Lower leg skin (tissue), 3 donors: ENCODE results near the gene GLT6D1.

Experiments used
- POLR2A ChIP-seq, 2 donors: fragments of 450-650 bp; IDR thresholded peaks; one replicate each; pipeline ENCODE4 v1.6.1; 2016 to 2017; ENCODE audit warnings: antibody characterized with exemption in 2 of 2, mild to moderate bottlenecking in 1 of 2, moderate library complexity in 1 of 2
- TF ChIP-seq, protein P1 (sequence below), 3 donors: fragments of 450-650 bp; IDR thresholded peaks; one replicate each; pipeline ENCODE4 v1.5.1; 2016; ENCODE audit warnings: antibody characterized with exemption in 3 of 3, mild to moderate bottlenecking in 3 of 3, moderate library complexity in 2 of 3

- TF ChIP-seq, protein P1, sequence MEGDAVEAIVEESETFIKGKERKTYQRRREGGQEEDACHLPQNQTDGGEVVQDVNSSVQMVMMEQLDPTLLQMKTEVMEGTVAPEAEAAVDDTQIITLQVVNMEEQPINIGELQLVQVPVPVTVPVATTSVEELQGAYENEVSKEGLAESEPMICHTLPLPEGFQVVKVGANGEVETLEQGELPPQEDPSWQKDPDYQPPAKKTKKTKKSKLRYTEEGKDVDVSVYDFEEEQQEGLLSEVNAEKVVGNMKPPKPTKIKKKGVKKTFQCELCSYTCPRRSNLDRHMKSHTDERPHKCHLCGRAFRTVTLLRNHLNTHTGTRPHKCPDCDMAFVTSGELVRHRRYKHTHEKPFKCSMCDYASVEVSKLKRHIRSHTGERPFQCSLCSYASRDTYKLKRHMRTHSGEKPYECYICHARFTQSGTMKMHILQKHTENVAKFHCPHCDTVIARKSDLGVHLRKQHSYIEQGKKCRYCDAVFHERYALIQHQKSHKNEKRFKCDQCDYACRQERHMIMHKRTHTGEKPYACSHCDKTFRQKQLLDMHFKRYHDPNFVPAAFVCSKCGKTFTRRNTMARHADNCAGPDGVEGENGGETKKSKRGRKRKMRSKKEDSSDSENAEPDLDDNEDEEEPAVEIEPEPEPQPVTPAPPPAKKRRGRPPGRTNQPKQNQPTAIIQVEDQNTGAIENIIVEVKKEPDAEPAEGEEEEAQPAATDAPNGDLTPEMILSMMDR (IDR thresholded peaks at IDR 0.05), result no peak
- TF ChIP-seq POLR2A (IDR thresholded peaks at IDR 0.05), result no peak
These were observed 60.0 kb downstream of the GLT6D1 start for GRCh38 chr9:135579356-135579755.
